Peyer's patch (tissue), 4 donors: ENCODE results near the gene WDR86.

ENCODE experiments used
- POLR2A ChIP-seq, 2 donors: fragments of 450-650 bp; IDR thresholded peaks; one replicate each; pipeline ENCODE4 v1.5.1; 2017; ENCODE audit warnings: antibody characterized with exemption in 2 of 2, mild to moderate bottlenecking in 2 of 2, moderate library complexity in 2 of 2
- TF ChIP-seq, protein P1 (sequence below), 6 experiments: fragments of 450-650 bp in 4 of 6; fragments of 200-600 bp in 2 of 6; sonication (generic) in 1 of 6; IDR thresholded peaks; one replicate each; pipeline ENCODE4 v1.5.1; 2017 to 2019; ENCODE audit warnings: antibody characterized with exemption in 6 of 6, mild to moderate bottlenecking in 3 of 6, moderate library complexity in 1 of 6

DNA sequence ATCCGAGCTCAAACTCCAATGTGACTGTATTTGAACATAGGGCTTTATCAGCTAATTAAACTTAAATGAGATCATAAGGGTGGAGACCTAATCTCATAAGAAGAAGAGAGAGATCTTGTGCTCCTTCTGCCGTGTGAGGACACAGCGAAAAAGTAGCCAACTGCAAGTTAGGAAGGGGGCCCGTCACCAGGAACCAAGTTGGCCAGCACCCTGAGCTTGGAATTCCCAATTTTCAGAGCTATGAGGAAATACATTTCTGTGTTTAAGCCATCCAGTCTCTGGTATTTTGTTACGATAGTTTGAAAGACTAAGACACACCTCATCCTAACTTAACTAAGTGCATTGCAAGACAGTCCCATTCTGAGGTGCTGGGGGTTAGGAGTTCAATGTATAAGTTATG lies 14.1 kb upstream of the WDR86 start:
- TF ChIP-seq, protein P1, sequence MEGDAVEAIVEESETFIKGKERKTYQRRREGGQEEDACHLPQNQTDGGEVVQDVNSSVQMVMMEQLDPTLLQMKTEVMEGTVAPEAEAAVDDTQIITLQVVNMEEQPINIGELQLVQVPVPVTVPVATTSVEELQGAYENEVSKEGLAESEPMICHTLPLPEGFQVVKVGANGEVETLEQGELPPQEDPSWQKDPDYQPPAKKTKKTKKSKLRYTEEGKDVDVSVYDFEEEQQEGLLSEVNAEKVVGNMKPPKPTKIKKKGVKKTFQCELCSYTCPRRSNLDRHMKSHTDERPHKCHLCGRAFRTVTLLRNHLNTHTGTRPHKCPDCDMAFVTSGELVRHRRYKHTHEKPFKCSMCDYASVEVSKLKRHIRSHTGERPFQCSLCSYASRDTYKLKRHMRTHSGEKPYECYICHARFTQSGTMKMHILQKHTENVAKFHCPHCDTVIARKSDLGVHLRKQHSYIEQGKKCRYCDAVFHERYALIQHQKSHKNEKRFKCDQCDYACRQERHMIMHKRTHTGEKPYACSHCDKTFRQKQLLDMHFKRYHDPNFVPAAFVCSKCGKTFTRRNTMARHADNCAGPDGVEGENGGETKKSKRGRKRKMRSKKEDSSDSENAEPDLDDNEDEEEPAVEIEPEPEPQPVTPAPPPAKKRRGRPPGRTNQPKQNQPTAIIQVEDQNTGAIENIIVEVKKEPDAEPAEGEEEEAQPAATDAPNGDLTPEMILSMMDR (IDR thresholded peaks at IDR 0.05) = no peak
- TF ChIP-seq POLR2A (IDR thresholded peaks at IDR 0.05) = no peak
